ENCODE data around the gene GALE. TPM values are rescaled to one million over a fixed set of nuclear protein-coding genes. Genes with fewer than 3 reads are reported as not detected.

GALE gene
- total RNA-seq, 2 donors from 2014 or later, result 26.3 to 27.3 TPM

GRCh38 chr1:23825762-23826522 is 25.4 kb upstream of the GALE start:
- H3K27ac ChIP-seq, result peak overlapping the region; percentile 84 to 91
- no peaks in the 10 kb centered on the region for H3K9me3 ChIP-seq
- no peaks in the 10 kb centered on the region for H3K27me3 ChIP-seq (replicated peaks; ENCODE audit: insufficient read depth)
- intact Hi-C loops (cut with DNase I), result no loop called here
- no peaks in the 10 kb centered on the region for H3K36me3 ChIP-seq
- TF ChIP-seq CTCF (IDR thresholded peaks at IDR 0.05), result no peak
- TF ChIP-seq POLR2A (IDR thresholded peaks at IDR 0.05), result no peak
- no peak for TF ChIP-seq POLR2AphosphoS5 (IDR thresholded peaks at IDR 0.05)
- no peaks in the 10 kb centered on the region for H3K4me1 ChIP-seq (replicated peaks)
- no peak for DNase-seq (ENCODE audit: low spot score)
- peak overlapping the region; percentile 67 to 79 for H3K4me3 ChIP-seq
- WGBS, result 58% methylated on average over 24 of the region's 24 CpGs

GRCh38 chr1:23825076-23825761 is 24.7 kb upstream of the GALE start, which contains the start of gene HMGCL:
HMGCL (minus strand) TSS chr1:23825429; CDS start chr1:23825415, 14 bp downstream.
- Histone ChIP-seq H3K4me3 (peak within 1 kb of the TSS; percentile 67 to 79), H3K36me3 (no peaks in the 10 kb centered on the region), H3K27ac (peak within 1 kb of the TSS; percentile 84 to 91), H3K4me1 (replicated peaks) (no peaks in the 10 kb centered on the region), H3K27me3 (replicated peaks; ENCODE audit: insufficient read depth) (no peaks in the 10 kb centered on the region), H3K9me3 (no peaks in the 10 kb centered on the region)
- TF ChIP-seq POLR2AphosphoS5 (IDR thresholded peaks at IDR 0.05) (peak; percentile 97), CTCF (IDR thresholded peaks at IDR 0.05) (peak in 2 of 4 experiments; percentile 14 to 15), POLR2A (IDR thresholded peaks at IDR 0.05) (peak; percentile 92)
- under 1% methylated on average over 42 of the region's 42 CpGs for WGBS
- intact Hi-C loops (cut with DNase I), result no loop called here
- peak; percentile 93 for DNase-seq (ENCODE audit: low spot score)

- intact Hi-C loops (cut with DNase I), result no loop called here
- no peaks in the 10 kb centered on the region for H3K27me3 ChIP-seq (replicated peaks; ENCODE audit: insufficient read depth)
- WGBS, result 3% methylated on average over 8 of the region's 8 CpGs
- no peak for DNase-seq (ENCODE audit: low spot score)
- no peaks in the 10 kb centered on the region for H3K36me3 ChIP-seq
- H3K4me1 ChIP-seq (replicated peaks), result no peaks in the 10 kb centered on the region
- peak overlapping the region; percentile 67 to 79 for H3K4me3 ChIP-seq
- TF ChIP-seq CTCF (IDR thresholded peaks at IDR 0.05), result no peak
- no peak for TF ChIP-seq POLR2A (IDR thresholded peaks at IDR 0.05)
- no peaks in the 10 kb centered on the region for H3K9me3 ChIP-seq
- peak overlapping the region; percentile 84 to 91 for H3K27ac ChIP-seq
Observed at GRCh38 chr1:23824711-23825075, 24.1 kb upstream of the GALE start.

- no peaks in the 10 kb centered on the region for H3K4me1 ChIP-seq (replicated peaks)
- TF ChIP-seq POLR2A (IDR thresholded peaks at IDR 0.05) (no peak), CTCF (IDR thresholded peaks at IDR 0.05) (no peak), POLR2AphosphoS5 (IDR thresholded peaks at IDR 0.05) (no peak)
- intact Hi-C loops (cut with DNase I), result no loop called here
- 85% methylated on average over 7 of the region's 7 CpGs for WGBS
- no peaks in the 10 kb centered on the region for H3K9me3 ChIP-seq
- no peak for DNase-seq (ENCODE audit: low spot score)
- no peak overlapping the region for H3K4me3 ChIP-seq
- no peaks in the 10 kb centered on the region for H3K27me3 ChIP-seq (replicated peaks; ENCODE audit: insufficient read depth)
- no peak overlapping the region for H3K27ac ChIP-seq
- H3K36me3 ChIP-seq, result no peaks in the 10 kb centered on the region
Observed at GRCh38 chr1:23823767-23824166, 23.2 kb upstream of the GALE start.

All from prostate gland (tissue), 2 donors.